SK-N-DZ (cell line): ENCODE data around the gene ULBP3.
"Not testable (repeated sequence)": the region's sequence is repeated elsewhere in the genome, so short reads cannot be mapped to it uniquely, and the experiment has no call there.

ENCODE experiments used
- DNase-seq: peaks from one replicate; pipeline ENCODE4 v3.0.0-alpha.2; 2015; ENCODE audit warnings: low spot score

Gene ULBP3

DNA sequence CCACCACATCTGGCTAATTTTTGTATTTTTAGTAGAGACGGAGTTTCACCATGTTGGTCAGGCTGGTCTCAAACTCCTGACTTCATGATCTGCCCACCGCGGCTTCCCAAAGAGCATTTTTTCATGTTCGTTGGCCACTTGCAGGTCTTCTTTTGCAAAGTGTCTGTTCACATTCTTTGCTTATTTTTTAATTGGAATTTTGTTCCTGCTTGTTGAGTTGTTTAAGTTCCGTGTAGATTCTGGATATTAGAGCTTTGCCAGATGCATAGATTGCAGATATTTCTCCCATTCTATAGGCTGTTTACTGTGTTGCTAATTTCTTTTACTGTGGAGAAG is 51.8 kb downstream of the ULBP3 start:
- not testable (repeated sequence) for DNase-seq

DNA sequence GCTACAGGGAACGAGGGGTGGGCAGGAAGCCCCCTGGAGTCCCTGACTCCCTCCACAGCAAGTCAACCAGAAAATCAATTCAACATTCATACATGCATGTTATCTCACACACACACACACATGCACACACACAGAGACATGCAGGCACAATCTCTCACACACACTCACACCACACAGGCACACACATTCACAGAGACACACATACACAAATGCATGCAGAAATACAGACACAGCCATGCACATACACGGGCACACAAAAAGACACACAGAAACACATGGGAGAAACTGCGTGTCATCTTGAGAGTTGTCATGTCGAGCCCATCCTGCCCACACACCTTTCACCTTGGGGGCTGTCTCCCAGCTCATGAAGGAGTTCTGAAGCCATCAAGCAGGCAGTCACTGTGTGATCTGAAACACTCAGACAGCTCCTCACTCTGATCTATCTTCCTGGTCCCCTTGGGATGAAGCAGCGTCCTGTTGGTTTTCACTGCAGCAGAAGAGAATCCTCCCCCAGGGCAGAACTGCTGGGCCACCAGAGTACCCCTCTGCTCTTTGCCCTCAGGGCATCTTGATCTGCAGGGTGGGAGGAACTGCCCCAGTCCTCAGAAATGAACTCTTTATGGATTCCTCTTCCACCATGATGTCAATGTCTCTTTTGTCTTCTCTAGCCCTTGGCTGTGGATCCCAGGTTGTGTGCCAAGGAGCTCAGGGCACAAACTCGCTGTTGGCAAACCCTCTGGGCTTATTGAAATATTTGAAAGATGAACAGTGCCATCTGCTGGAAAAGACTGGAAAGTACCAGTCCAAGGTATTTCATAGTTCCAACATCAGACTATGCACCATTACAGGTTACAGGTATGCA is 52.4 kb downstream of the ULBP3 start:
- peak; percentile 49 for DNase-seq

DNA sequence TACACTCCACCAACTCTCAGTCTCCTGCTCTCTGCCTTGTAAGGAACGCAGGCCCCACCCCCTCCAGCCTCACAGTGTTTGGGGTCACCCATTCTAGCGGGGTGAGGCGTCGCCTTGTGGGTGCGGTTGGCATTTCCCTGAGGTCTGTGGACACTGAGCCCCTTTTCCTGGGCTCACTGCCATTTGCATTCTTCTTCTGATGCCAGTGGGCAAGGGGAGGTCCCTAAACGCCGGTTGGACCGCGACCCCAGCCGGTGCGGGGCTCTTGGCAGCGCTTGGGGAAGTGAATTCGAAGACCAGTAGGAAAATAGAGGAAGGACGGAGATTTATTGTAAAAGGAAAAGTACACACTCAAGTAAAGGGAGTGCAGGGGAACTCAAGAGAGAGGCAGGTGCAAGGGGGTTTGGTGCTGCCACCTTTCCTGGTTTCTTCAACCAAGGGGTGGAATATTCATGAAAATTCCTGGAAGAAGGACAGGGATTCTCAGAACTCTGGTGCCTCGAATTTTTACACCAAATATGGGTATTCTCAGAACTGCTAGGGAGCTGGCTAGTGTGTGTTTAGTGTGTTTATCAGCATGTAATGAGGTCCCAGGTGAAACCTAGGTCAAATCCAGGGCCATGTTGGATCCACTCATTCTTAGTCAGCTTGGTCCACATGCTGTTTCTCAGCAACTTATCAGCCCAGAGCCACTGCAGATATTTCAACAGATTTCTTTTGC is 53.5 kb downstream of the ULBP3 start:
- DNase-seq: not testable (repeated sequence)

DNA sequence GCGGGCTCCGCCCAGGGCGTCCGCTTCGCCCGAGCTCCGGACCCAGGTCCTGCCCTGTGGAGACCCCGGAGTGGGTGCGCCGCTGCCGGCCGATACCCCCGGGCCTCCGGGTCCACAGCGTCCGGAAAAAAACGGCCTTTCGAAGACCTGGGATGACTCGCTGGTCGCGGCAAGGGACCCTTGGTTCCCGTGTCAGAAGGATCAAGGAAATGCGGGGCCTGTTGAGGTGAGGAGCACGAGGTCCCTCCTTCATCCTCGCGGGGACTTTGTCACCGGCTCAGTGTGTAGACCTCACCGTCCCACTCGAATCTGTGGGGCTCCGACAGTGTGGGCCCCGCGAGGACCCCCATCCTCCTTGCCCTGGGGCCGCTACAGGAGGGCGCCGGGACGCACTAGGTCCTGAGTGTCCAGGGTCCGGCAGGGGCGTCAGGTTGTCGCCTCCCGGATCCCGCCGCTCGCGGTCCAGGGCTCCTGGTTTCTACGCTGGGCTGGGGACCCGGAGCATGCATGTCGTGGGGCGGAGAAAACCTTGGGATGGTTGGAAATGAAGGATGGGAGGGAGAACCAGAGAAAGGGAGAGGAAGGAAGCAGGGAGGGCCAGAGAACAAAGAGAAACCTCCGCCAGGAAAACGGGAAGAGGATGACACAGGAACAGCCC is 54.2 kb downstream of the ULBP3 start:
- not testable (repeated sequence) for DNase-seq

DNA sequence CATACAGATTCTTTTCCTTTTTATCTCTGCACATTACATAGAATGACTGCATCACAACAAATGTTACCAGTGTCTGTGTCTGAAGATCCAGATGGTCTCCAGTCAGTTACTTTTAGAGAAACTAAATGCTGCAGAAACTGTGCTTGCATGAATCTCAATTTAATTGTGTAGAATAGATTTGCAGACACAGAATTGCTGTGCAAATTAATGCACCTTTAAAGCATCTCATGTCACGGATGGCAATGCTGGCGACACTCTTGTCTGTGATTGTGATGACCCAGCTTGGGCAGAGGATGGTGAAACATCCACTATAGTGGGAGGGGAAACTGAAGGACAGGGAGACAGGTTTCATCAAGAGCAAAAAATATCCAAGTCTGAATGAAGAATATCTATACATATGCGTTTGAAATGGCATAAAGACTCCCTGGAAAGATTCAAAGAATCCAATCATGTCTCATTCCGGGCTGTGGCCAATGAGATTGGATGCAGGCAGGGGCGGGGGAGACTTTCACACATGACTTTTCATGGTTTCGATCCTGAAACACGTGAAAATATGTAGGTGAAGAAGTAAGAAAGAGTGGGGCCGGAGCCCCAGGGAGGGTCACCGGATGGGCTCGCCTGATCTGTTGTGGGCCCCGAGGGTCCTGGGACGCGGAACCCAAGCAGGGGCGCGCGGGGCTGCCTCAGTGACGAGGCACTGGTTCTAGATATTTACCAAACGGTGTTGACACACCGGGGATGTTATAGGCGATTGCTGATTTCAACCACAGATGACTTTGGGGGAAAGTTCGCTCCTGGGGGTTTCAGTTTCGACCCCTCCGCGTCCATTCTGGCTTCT is 54.9 kb downstream of the ULBP3 start:
- DNase-seq: not testable (repeated sequence)

DNA sequence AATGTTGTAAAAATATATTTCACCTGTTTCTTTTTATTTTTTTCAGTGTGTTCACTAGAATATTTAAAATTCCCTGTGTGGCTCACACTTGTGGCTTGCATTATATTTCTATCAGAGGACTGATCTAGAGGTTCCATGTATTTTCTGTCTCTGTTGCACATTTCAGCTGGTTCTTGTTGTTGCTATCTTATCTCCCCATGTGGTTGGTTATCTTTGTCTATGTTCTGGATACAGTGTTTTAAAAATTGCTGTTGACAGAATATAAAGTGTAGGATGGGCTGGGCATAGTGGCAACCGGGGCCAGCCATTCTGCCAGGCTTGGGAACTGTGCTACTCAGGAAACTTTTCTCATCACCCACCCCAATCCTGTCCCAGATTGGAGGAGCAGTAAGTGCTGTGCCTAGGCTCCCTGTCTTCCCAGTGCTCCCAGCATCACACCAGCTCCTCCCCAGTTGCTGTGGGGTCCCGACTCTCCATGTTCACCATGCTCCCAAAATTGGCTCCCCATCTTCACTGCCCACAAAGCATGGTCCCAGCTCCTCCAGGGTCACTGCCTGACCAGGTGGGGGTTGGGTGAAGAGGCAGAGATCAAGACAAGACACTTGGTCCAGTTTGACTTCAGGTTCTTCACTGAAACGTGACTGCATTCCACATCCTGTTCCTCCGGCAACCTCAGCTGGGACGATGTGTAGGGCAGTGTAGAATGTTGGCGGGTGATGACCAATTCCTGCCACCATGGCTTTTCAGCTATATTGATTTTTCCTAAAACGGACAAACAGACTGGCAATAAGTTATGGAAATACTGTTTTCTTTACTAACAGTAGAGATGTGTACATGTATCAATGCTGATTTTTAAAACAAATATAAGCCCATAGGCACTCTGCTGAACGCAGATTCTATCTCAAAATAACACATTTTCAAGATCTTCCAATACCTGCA is 55.8 kb downstream of the ULBP3 start:
- DNase-seq: not testable (repeated sequence)
